ENCODE results near the gene USP49.

The USP49 gene

DNA sequence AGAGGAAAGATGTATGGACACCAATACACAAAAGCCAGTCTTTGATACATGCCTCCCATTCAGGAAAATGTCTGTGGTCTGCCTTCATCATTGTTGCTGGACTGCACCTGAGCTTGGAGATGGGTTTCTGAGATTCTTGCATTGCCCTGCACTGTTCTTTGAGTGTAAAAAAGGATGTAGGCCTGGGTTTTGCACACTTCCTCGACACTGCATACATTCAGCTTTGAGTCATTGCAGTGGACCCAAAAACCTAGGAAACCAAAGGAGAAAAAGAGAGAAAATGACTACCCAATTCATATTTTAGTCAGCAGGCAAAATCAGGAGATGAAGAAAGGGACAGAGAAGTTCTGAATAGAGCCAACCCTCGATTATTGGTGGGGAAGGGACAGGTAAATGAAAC lies 98.7 kb downstream of the USP49 start:
- H3K27me3 ChIP-seq (ENCODE audit: low read depth, low read length) = no peaks in the 10 kb centered on the region
- H3K4me1 ChIP-seq (ENCODE audit: low read length) = no peaks in the 10 kb centered on the region
- H3K9ac ChIP-seq (ENCODE audit: low read length) = no peak overlapping the region
- H3K9me3 ChIP-seq (ENCODE audit: insufficient read depth, low read length) = no peaks in the 10 kb centered on the region
- TF ChIP-seq, protein P1, sequence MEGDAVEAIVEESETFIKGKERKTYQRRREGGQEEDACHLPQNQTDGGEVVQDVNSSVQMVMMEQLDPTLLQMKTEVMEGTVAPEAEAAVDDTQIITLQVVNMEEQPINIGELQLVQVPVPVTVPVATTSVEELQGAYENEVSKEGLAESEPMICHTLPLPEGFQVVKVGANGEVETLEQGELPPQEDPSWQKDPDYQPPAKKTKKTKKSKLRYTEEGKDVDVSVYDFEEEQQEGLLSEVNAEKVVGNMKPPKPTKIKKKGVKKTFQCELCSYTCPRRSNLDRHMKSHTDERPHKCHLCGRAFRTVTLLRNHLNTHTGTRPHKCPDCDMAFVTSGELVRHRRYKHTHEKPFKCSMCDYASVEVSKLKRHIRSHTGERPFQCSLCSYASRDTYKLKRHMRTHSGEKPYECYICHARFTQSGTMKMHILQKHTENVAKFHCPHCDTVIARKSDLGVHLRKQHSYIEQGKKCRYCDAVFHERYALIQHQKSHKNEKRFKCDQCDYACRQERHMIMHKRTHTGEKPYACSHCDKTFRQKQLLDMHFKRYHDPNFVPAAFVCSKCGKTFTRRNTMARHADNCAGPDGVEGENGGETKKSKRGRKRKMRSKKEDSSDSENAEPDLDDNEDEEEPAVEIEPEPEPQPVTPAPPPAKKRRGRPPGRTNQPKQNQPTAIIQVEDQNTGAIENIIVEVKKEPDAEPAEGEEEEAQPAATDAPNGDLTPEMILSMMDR (IDR thresholded peaks at IDR 0.05; ENCODE audit: low read depth, low read length) = no peak
- TF ChIP-seq EZH2phosphoT487 (IDR thresholded peaks at IDR 0.05; ENCODE audit: low read depth) = no peak
- no peaks in the 10 kb centered on the region for H3K79me2 ChIP-seq (ENCODE audit: low read length)
- no peak overlapping the region for H2AFZ ChIP-seq (ENCODE audit: low read depth, low read length)
- H3K36me3 ChIP-seq (replicated peaks; ENCODE audit: low read depth, low read length) = peaks cover 33% of the 10 kb centered on the region
- no peak overlapping the region for H3K4me2 ChIP-seq (ENCODE audit: low read length)
- no peaks in the 10 kb centered on the region for H4K20me1 ChIP-seq (ENCODE audit: insufficient read depth, low read length)
- H3K27ac ChIP-seq (ENCODE audit: low read length) = no peak overlapping the region
- H3K4me3 ChIP-seq (ENCODE audit: low read length) = no peak overlapping the region

GRCh38 chr6:41791984-41792383 lies 103.2 kb downstream of the USP49 start:
- Histone ChIP-seq H3K9ac (ENCODE audit: low read length) (no peak overlapping the region), H3K27me3 (ENCODE audit: low read depth, low read length) (no peaks in the 10 kb centered on the region), H3K4me1 (ENCODE audit: low read length) (0 out of 2 replicates have a peak, but pooled peaks cover 2% of the 10 kb centered on the region), H4K20me1 (ENCODE audit: insufficient read depth, low read length) (no peaks in the 10 kb centered on the region), H3K9me3 (ENCODE audit: insufficient read depth, low read length) (no peaks in the 10 kb centered on the region), H2AFZ (ENCODE audit: low read depth, low read length) (no peak overlapping the region), H3K4me3 (ENCODE audit: low read length) (no peak overlapping the region), H3K36me3 (replicated peaks; ENCODE audit: low read depth, low read length) (peaks cover 52% of the 10 kb centered on the region), H3K79me2 (ENCODE audit: low read length) (peaks cover 29% of the 10 kb centered on the region), H3K4me2 (ENCODE audit: low read length) (no peak overlapping the region), H3K27ac (ENCODE audit: low read length) (no peak overlapping the region)
- TF ChIP-seq EZH2phosphoT487 (IDR thresholded peaks at IDR 0.05; ENCODE audit: low read depth) = no peak
- TF ChIP-seq, protein P1 (IDR thresholded peaks at IDR 0.05; ENCODE audit: low read depth, low read length) = no peak

- Histone ChIP-seq H3K4me1 (ENCODE audit: low read length) (0 out of 2 replicates have a peak, but pooled peaks cover 2% of the 10 kb centered on the region), H2AFZ (ENCODE audit: low read depth, low read length) (no peak overlapping the region), H3K36me3 (replicated peaks; ENCODE audit: low read depth, low read length) (peaks cover 49% of the 10 kb centered on the region), H3K9ac (ENCODE audit: low read length) (no peak overlapping the region), H3K27me3 (ENCODE audit: low read depth, low read length) (no peaks in the 10 kb centered on the region), H3K4me2 (ENCODE audit: low read length) (no peak overlapping the region), H4K20me1 (ENCODE audit: insufficient read depth, low read length) (no peaks in the 10 kb centered on the region), H3K79me2 (ENCODE audit: low read length) (peaks cover 29% of the 10 kb centered on the region), H3K27ac (ENCODE audit: low read length) (no peak overlapping the region), H3K9me3 (ENCODE audit: insufficient read depth, low read length) (no peaks in the 10 kb centered on the region), H3K4me3 (ENCODE audit: low read length) (no peak overlapping the region)
- TF ChIP-seq, protein P1 (IDR thresholded peaks at IDR 0.05; ENCODE audit: low read depth, low read length) = no peak
- TF ChIP-seq EZH2phosphoT487 (IDR thresholded peaks at IDR 0.05; ENCODE audit: low read depth) = no peak
Measured at GRCh38 chr6:41791305-41791704, 103.9 kb downstream of the USP49 start.

GRCh38 chr6:41790045-41790444 lies 105.1 kb downstream of the USP49 start:
- Histone ChIP-seq H2AFZ (ENCODE audit: low read depth, low read length) (no peak overlapping the region), H3K27me3 (ENCODE audit: low read depth, low read length) (no peaks in the 10 kb centered on the region), H4K20me1 (ENCODE audit: insufficient read depth, low read length) (no peaks in the 10 kb centered on the region), H3K9me3 (ENCODE audit: insufficient read depth, low read length) (no peaks in the 10 kb centered on the region), H3K36me3 (replicated peaks; ENCODE audit: low read depth, low read length) (peaks cover 41% of the 10 kb centered on the region), H3K9ac (ENCODE audit: low read length) (no peak overlapping the region), H3K79me2 (ENCODE audit: low read length) (peaks cover 29% of the 10 kb centered on the region), H3K4me3 (ENCODE audit: low read length) (no peak overlapping the region), H3K4me1 (ENCODE audit: low read length) (peaks cover 12% of the 10 kb centered on the region), H3K4me2 (ENCODE audit: low read length) (no peak overlapping the region), H3K27ac (ENCODE audit: low read length) (no peak overlapping the region)
- TF ChIP-seq, protein P1 (IDR thresholded peaks at IDR 0.05; ENCODE audit: low read depth, low read length) = no peak
- TF ChIP-seq EZH2phosphoT487 (IDR thresholded peaks at IDR 0.05; ENCODE audit: low read depth) = no peak
